ENCODE data around the gene CALU. TPM values are rescaled to one million over a fixed set of nuclear protein-coding genes. Genes with fewer than 3 reads are reported as not detected.

CALU gene
- total RNA-seq, 1 experiment from 2014 or later: 168 TPM

DNA sequence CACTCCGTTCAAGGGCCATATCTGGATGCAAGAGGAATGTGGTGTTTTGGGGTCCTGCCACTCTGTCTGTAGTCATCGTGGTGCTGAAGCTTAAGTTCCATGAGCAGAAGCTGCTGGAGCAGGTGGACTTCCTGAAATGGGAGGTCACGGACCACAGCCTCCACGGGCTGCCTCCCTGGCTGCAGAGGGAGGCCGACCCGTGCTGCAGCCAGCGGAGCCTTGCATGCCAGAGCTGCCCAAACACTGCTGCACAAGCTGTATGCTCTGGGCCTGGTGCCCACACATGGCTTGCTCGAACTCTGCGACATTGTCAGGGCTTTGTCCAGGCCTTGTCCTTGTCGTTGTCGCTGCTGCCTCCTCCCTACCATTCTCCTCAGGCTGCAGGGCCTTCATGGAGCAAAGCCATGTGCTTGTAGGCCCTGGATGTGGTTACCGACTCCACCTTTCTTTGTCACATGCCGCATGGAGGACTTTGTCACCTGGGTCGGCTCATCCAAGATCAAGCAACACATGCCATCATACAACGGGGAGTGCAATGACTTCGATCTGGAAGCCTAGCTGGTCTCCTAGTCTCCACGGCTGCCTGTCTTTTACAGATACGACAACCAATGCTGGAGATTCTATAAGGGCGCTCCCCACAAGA, 45.7 kb upstream of the CALU start:
- Histone ChIP-seq H3K18ac (ENCODE audit: insufficient read length, low read depth, low read length) (no peak overlapping the region), H2BK12ac (ENCODE audit: insufficient read length, low read depth, low read length) (no peak overlapping the region), H3K4me2 (ENCODE audit: insufficient read depth, insufficient read length, low read length) (no peak overlapping the region), H4K91ac (ENCODE audit: insufficient read length, low read depth, low read length) (no peak overlapping the region), H3K9ac (ENCODE audit: extremely low read depth, insufficient read length, low read length) (no peak overlapping the region), H3K79me1 (ENCODE audit: insufficient read depth, low read depth, low read length, poor library complexity, severe bottlenecking) (no peaks in the 10 kb centered on the region), H2BK15ac (ENCODE audit: low read depth, low read length) (no peak overlapping the region), H2AFZ (ENCODE audit: low read length) (no peak overlapping the region), H3K27ac (ENCODE audit: insufficient read length, low read depth, low read length) (no peak overlapping the region), H2BK5ac (ENCODE audit: insufficient read length, low read length) (no peak overlapping the region), H3K27me3 (ENCODE audit: insufficient read depth, low read length) (no peaks in the 10 kb centered on the region), H2BK20ac (ENCODE audit: low read depth, low read length, poor library complexity, severe bottlenecking) (no peak overlapping the region), H3T11ph (ENCODE audit: low read length) (no peak overlapping the region), H3K56ac (ENCODE audit: insufficient read length, low read depth, low read length) (no peak overlapping the region), H2AK5ac (ENCODE audit: insufficient read length, low read length) (no peak overlapping the region), H4K5ac (ENCODE audit: insufficient read length, low read depth, low read length) (no peak overlapping the region), H4K20me1 (ENCODE audit: control insufficient read depth, insufficient read depth, insufficient read length) (no peaks in the 10 kb centered on the region), H3K23me2 (ENCODE audit: insufficient read length, low read depth, low read length, poor library complexity, severe bottlenecking) (peaks cover 7% of the 10 kb centered on the region), H3K4me1 (ENCODE audit: insufficient read depth, low read length) (peaks cover 3% of the 10 kb centered on the region; the same call in 1 of the 2 replicates), H3K4ac (ENCODE audit: low read depth, low read length) (no peak overlapping the region), H3K9me3 (ENCODE audit: control insufficient read depth, low read depth, low read length) (no peaks in the 10 kb centered on the region), H3K79me2 (ENCODE audit: insufficient read depth, low read length) (no peaks in the 10 kb centered on the region), H2BK120ac (ENCODE audit: low read depth, low read length, poor library complexity, severe bottlenecking) (no peak overlapping the region), H3K23ac (ENCODE audit: insufficient read length, low read depth, low read length) (no peak overlapping the region), H3K14ac (ENCODE audit: insufficient read depth, low read length) (no peak overlapping the region), H4K8ac (replicated peaks; ENCODE audit: insufficient read length, low read depth, low read length) (no peak overlapping the region)
- DNase-seq: no peak
- Mint-ChIP-seq H3K27ac (no peak overlapping the region), H3K36me3 (ENCODE audit: insufficient read depth in 1 of 3, low read depth in 3 of 3) (no peaks in the 10 kb centered on the region; a peak in 2 of 7 replicates), H3K9me3 (peaks cover 3 to 6% of the 10 kb centered on the region in 2 experiments; a peak in 3 of 5 replicates), H3K4me3 (no peak overlapping the region), H3K27me3 (ENCODE audit: low read depth) (peaks cover 29% of the 10 kb centered on the region), H3K4me1 (peaks cover 21 to 23% of the 10 kb centered on the region in 2 experiments)
- TF ChIP-seq, protein P1, sequence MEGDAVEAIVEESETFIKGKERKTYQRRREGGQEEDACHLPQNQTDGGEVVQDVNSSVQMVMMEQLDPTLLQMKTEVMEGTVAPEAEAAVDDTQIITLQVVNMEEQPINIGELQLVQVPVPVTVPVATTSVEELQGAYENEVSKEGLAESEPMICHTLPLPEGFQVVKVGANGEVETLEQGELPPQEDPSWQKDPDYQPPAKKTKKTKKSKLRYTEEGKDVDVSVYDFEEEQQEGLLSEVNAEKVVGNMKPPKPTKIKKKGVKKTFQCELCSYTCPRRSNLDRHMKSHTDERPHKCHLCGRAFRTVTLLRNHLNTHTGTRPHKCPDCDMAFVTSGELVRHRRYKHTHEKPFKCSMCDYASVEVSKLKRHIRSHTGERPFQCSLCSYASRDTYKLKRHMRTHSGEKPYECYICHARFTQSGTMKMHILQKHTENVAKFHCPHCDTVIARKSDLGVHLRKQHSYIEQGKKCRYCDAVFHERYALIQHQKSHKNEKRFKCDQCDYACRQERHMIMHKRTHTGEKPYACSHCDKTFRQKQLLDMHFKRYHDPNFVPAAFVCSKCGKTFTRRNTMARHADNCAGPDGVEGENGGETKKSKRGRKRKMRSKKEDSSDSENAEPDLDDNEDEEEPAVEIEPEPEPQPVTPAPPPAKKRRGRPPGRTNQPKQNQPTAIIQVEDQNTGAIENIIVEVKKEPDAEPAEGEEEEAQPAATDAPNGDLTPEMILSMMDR (conservative IDR thresholded peaks at IDR 0.05): no peak
- no CpG with 5 or more reads among the region's 19 CpGs for WGBS (ENCODE audit: extremely low coverage, insufficient read length, low lambda C conversion rate)

Measured in H9 (cell line).